ENCODE measurements around the gene BANK1.

GRCh38 chr4:101992446-101992845 is 201.9 kb downstream of the BANK1 start:
- TF ChIP-seq, protein P1, sequence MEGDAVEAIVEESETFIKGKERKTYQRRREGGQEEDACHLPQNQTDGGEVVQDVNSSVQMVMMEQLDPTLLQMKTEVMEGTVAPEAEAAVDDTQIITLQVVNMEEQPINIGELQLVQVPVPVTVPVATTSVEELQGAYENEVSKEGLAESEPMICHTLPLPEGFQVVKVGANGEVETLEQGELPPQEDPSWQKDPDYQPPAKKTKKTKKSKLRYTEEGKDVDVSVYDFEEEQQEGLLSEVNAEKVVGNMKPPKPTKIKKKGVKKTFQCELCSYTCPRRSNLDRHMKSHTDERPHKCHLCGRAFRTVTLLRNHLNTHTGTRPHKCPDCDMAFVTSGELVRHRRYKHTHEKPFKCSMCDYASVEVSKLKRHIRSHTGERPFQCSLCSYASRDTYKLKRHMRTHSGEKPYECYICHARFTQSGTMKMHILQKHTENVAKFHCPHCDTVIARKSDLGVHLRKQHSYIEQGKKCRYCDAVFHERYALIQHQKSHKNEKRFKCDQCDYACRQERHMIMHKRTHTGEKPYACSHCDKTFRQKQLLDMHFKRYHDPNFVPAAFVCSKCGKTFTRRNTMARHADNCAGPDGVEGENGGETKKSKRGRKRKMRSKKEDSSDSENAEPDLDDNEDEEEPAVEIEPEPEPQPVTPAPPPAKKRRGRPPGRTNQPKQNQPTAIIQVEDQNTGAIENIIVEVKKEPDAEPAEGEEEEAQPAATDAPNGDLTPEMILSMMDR (IDR thresholded peaks at IDR 0.05; ENCODE audit: low read depth, low read length): no peak
- TF ChIP-seq MAX (IDR thresholded peaks at IDR 0.05; ENCODE audit: low read depth, low read length): no peak
